Colonic mucosa (tissue), 4 donors: ENCODE results near the gene RARA. TPM values are rescaled to one million over a fixed set of nuclear protein-coding genes. Genes with fewer than 3 reads are reported as not detected.

Source experiments
- DNase-seq: peaks from one replicate; pipeline ENCODE4 v3.0.0-alpha.2; 2020
- H3K27ac ChIP-seq: fragments of 200-600 bp; one replicate; pipeline ENCODE4 v1.8.0; 2021
- H3K27me3 ChIP-seq: fragments of 200-600 bp; one replicate; pipeline ENCODE4 v1.8.0; 2021
- H3K36me3 ChIP-seq: fragments of 200-600 bp; one replicate; pipeline ENCODE4 v1.8.0; 2021
- H3K4me1 ChIP-seq: fragments of 200-600 bp; one replicate; pipeline ENCODE4 v1.8.0; 2021; ENCODE audit warnings: mild to moderate bottlenecking
- H3K4me3 ChIP-seq: fragments of 200-600 bp; one replicate; pipeline ENCODE4 v1.8.0; 2021
- H3K9ac ChIP-seq, 2 donors: one replicate each; pipeline ENCODE4 v1.7.0; 2013; ENCODE audit warnings: control low read depth in 2 of 2, low read depth in 2 of 2, low read length in 2 of 2
- H3K9me3 ChIP-seq: fragments of 200-600 bp; one replicate; pipeline ENCODE4 v1.8.0; 2021
- CTCF ChIP-seq: fragments of 200-600 bp; IDR thresholded peaks from one replicate; pipeline ENCODE4 v1.8.0; 2022; ENCODE audit warnings: antibody characterized with exemption, mild to moderate bottlenecking
- intact Hi-C: fragments of 100-400 bp; cut with DNase I; formaldehyde crosslinking; loops from one replicate; pipeline ENCODE4 v1.14.1; 2022
- total RNA-seq, 2 donors: library from RNA; stranded (reverse); fragmentation: NEBNext Ultra II Directional in 1 of 2; extraction: Animal tissue kit (Norgen Biotek cat#: 25700) in 1 of 2; gene quantifications; one replicate each; pipeline ENCODE4 v1.2.1, GENCODE V29; 2021
- donor health status: healthy.
- donor health status: DM: no; HTN: no; CAD: no.
- donor health status: DM: no; HTN: no; CAD: no.

The RARA gene
- total RNA-seq, 2 donors from 2014 or later: 25.6 to 46.7 TPM

- Histone ChIP-seq H3K36me3 (no peaks in the 10 kb centered on the region), H3K27ac (peak overlapping the region; percentile 81), H3K4me1 (peaks cover 23% of the 10 kb centered on the region), H3K9me3 (no peaks in the 10 kb centered on the region), H3K27me3 (no peaks in the 10 kb centered on the region), H3K4me3 (peak overlapping the region; percentile 89), H3K9ac (peak overlapping the region; percentile 82 to 90)
- intact Hi-C loops: no loop called here
- no peak for TF ChIP-seq CTCF
- peak; percentile 97 for DNase-seq
Observed at GRCh38 chr17:40317880-40318829, 9.2 kb downstream of the RARA start.

- no peaks in the 10 kb centered on the region for H3K36me3 ChIP-seq
- intact Hi-C loops: no loop called here
- H3K4me1 ChIP-seq: peaks cover 23% of the 10 kb centered on the region
- H3K9ac ChIP-seq: peak overlapping the region; percentile 44 to 82
- H3K27me3 ChIP-seq: no peaks in the 10 kb centered on the region
- no peak for TF ChIP-seq CTCF
- H3K27ac ChIP-seq: peak overlapping the region; percentile 81
- peak; percentile 39 for DNase-seq
- H3K9me3 ChIP-seq: no peaks in the 10 kb centered on the region
- H3K4me3 ChIP-seq: peak overlapping the region; percentile 89
Observed at GRCh38 chr17:40318830-40319391, 9.9 kb downstream of the RARA start.

- intact Hi-C loops: no loop called here
- peak; percentile 66 for DNase-seq
- H3K36me3 ChIP-seq: no peaks in the 10 kb centered on the region
- H3K4me1 ChIP-seq: peaks cover 18% of the 10 kb centered on the region
- no peak for TF ChIP-seq CTCF
- peak overlapping the region; percentile 74 to 81 for H3K9ac ChIP-seq
- no peaks in the 10 kb centered on the region for H3K27me3 ChIP-seq
- peak overlapping the region; percentile 84 for H3K27ac ChIP-seq
- H3K4me3 ChIP-seq: peak overlapping the region; percentile 1
- no peaks in the 10 kb centered on the region for H3K9me3 ChIP-seq
Observed at GRCh38 chr17:40319651-40320540, 10.9 kb downstream of the RARA start.

- no peak for TF ChIP-seq CTCF
- no peaks in the 10 kb centered on the region for H3K27me3 ChIP-seq
- peak overlapping the region; percentile 84 for H3K27ac ChIP-seq
- H3K36me3 ChIP-seq: no peaks in the 10 kb centered on the region
- DNase-seq: peak; percentile 57
- H3K9me3 ChIP-seq: no peaks in the 10 kb centered on the region
- H3K4me3 ChIP-seq: peak overlapping the region; percentile 24
- peak overlapping the region; percentile 74 to 81 for H3K9ac ChIP-seq
- intact Hi-C loops: no loop called here
- peaks cover 15% of the 10 kb centered on the region for H3K4me1 ChIP-seq
Observed at GRCh38 chr17:40320756-40321523, 12.0 kb downstream of the RARA start.
